Gastroesophageal sphincter (tissue), 4 donors: ENCODE data around the gene HSPBAP1. TPM values are rescaled to one million over a fixed set of nuclear protein-coding genes. Genes with fewer than 3 reads are reported as not detected.
A peak's percentile ranks its signal among the peaks of the same experiment; 100 is the strongest.

Source experiments
- ATAC-seq: fragments of 150-250 bp; one replicate; pipeline ENCODE4 v1.9.1; 2016; ENCODE audit warnings: mild to moderate bottlenecking, moderate library complexity
- H3K27ac ChIP-seq, 4 donors: fragments of 200-600 bp; sonication (generic) in 3 of 4; 1 replicate in 3 of 4; 2 replicates in 1 of 4; pipeline ENCODE4 v1.5.1; 2016 to 2019
- H3K27me3 ChIP-seq: fragments of 200-600 bp; sonication (generic); one replicate; pipeline ENCODE4 v1.5.1; 2019
- H3K36me3 ChIP-seq, 2 donors: fragments of 200-600 bp; sonication (generic); one replicate each; pipeline ENCODE4 v1.5.1; 2019; ENCODE audit warnings: control low read depth in 1 of 2
- H3K4me1 ChIP-seq, 3 donors: fragments of 200-600 bp; sonication (generic); 1 replicate in 2 of 3; 2 replicates in 1 of 3; pipeline ENCODE4 v1.5.1; 2016 to 2019; ENCODE audit warnings: control low read depth in 2 of 3
- H3K4me3 ChIP-seq, 2 donors: fragments of 200-600 bp; sonication (generic); one replicate each; pipeline ENCODE4 v1.5.1; 2019; ENCODE audit warnings: mild to moderate bottlenecking in 1 of 2, moderate library complexity in 1 of 2
- H3K9me3 ChIP-seq, 3 donors: fragments of 200-600 bp; sonication (generic); one replicate each; pipeline ENCODE4 v1.5.1; 2017 to 2019; ENCODE audit warnings: control low read depth in 2 of 3
- CTCF ChIP-seq, 4 experiments: fragments of 200-600 bp in 2 of 4; fragments of 450-650 bp in 2 of 4; sonication (generic) in 1 of 4; IDR thresholded peaks; one replicate each; pipeline ENCODE4 v1.5.1; 2017 to 2019; ENCODE audit warnings: antibody characterized with exemption in 4 of 4, mild to moderate bottlenecking in 2 of 4, moderate library complexity in 2 of 4
- EP300 ChIP-seq: sonication (generic); formaldehyde crosslinking; IDR thresholded peaks from one replicate; pipeline ENCODE4 v1.6.1; 2017; ENCODE audit warnings: antibody characterized with exemption, mild to moderate bottlenecking
- POLR2A ChIP-seq, 2 donors: fragments of 450-650 bp; IDR thresholded peaks; one replicate each; pipeline ENCODE4 v1.6.1; 2017; ENCODE audit warnings: antibody characterized with exemption in 2 of 2, mild to moderate bottlenecking in 2 of 2, moderate library complexity in 1 of 2
- POLR2AphosphoS5 ChIP-seq: sonication (generic); formaldehyde crosslinking; IDR thresholded peaks from one replicate; pipeline ENCODE4 v1.6.1; 2017; ENCODE audit warnings: antibody characterized with exemption
- WGBS, 2 donors: methylation state at CpG; one replicate each; pipeline ENCODE4 v1.1.5; 2018; ENCODE audit warnings: low coverage in 1 of 2; 5-methylcytosine and 5-hydroxymethylcytosine counted together
- total RNA-seq, 4 donors: library from RNA; depleted of rRNA; stranded (reverse); fragments of >200 nt; gene quantifications; one replicate each; pipeline ENCODE4 v1.1.0, GENCODE V29; 2016

HSPBAP1 gene
- 10 to 100 TPM in 2 of 4 donors, 1 to 10 TPM in 2; 7.0 to 18.5 (median 9.6) TPM for total RNA-seq

- ATAC-seq: peak; percentile 82
- no peaks in the 10 kb centered on the region for H3K9me3 ChIP-seq
- no peaks in the 10 kb centered on the region for H3K27me3 ChIP-seq
- peak within 1 kb of the TSS; percentile 91 to 99 (median 94) for H3K27ac ChIP-seq
- WGBS, 2 donors: 0 to 1% methylated on average over 3 to 19 of the region's 46 CpGs
- TF ChIP-seq POLR2AphosphoS5 (peak; percentile 87), EP300 (no peak), POLR2A (IDR thresholded peaks at IDR 0.05) (peak; percentile 55 to 70), CTCF (IDR thresholded peaks at IDR 0.05) (no peak)
- peak within 1 kb of the TSS; percentile 63 to 72 for H3K4me3 ChIP-seq
- no peaks in the 10 kb centered on the region for H3K36me3 ChIP-seq
- peaks cover 2 to 48% (median 5%) of the 10 kb centered on the region in 3 donors for H3K4me1 ChIP-seq
Observed at GRCh38 chr3:122793568-122794416, at the start of gene HSPBAP1. Gene HSPBAP1 (minus strand): TSS chr3:122793831. CDS start chr3:122793680, 151 bp downstream.

GRCh38 chr3:122835590-122835989, 42.0 kb upstream of the HSPBAP1 start:
- Histone ChIP-seq H3K9me3 (no peaks in the 10 kb centered on the region), H3K4me1 (no peaks in the 10 kb centered on the region), H3K27me3 (no peaks in the 10 kb centered on the region), H3K36me3 (peaks cover 0 to 28% of the 10 kb centered on the region in 2 donors), H3K27ac (no peak overlapping the region), H3K4me3 (no peak overlapping the region)
- ATAC-seq: no peak
- TF ChIP-seq CTCF (IDR thresholded peaks at IDR 0.05): no peak
- no peak for TF ChIP-seq POLR2AphosphoS5
- no peak for TF ChIP-seq POLR2A (IDR thresholded peaks at IDR 0.05)
- no peak for TF ChIP-seq EP300
- WGBS, 2 donors: 91 to 98% methylated on average over 1 to 2 of the region's 2 CpGs

- no peaks in the 10 kb centered on the region for H3K4me1 ChIP-seq
- no peak overlapping the region for H3K27ac ChIP-seq
- H3K4me3 ChIP-seq: no peak overlapping the region
- H3K27me3 ChIP-seq: no peaks in the 10 kb centered on the region
- peaks cover 0 to 47% of the 10 kb centered on the region in 2 donors for H3K36me3 ChIP-seq
- H3K9me3 ChIP-seq: no peaks in the 10 kb centered on the region
- 78 to 86% methylated on average over 2 to 4 of the region's 4 CpGs for WGBS, 2 donors
- TF ChIP-seq EP300: no peak
- no peak for ATAC-seq
Observed at GRCh38 chr3:122828281-122828680, 34.6 kb upstream of the HSPBAP1 start.

GRCh38 chr3:122826278-122826677, 32.6 kb upstream of the HSPBAP1 start:
- WGBS, 2 donors: 100% methylated on average over 1 of the region's 1 CpG
- TF ChIP-seq POLR2AphosphoS5: no peak
- TF ChIP-seq EP300: no peak
- TF ChIP-seq POLR2A (IDR thresholded peaks at IDR 0.05): no peak
- no peak for TF ChIP-seq CTCF (IDR thresholded peaks at IDR 0.05)
- H3K27ac ChIP-seq: no peak overlapping the region
- no peaks in the 10 kb centered on the region for H3K4me1 ChIP-seq
- H3K9me3 ChIP-seq: no peaks in the 10 kb centered on the region
- no peak overlapping the region for H3K4me3 ChIP-seq
- peaks cover 0 to 50% of the 10 kb centered on the region in 2 donors for H3K36me3 ChIP-seq
- ATAC-seq: no peak
- no peaks in the 10 kb centered on the region for H3K27me3 ChIP-seq

- ATAC-seq: peak; percentile 36
- peaks cover 0 to 52% of the 10 kb centered on the region in 2 donors for H3K36me3 ChIP-seq
- no peak overlapping the region for H3K4me3 ChIP-seq
- H3K9me3 ChIP-seq: no peaks in the 10 kb centered on the region
- TF ChIP-seq POLR2AphosphoS5 (no peak), POLR2A (IDR thresholded peaks at IDR 0.05) (no peak), CTCF (IDR thresholded peaks at IDR 0.05) (no peak), EP300 (no peak)
- WGBS, 2 donors: 46 to 69% methylated on average over 3 of the region's 4 CpGs
- no peak overlapping the region for H3K27ac ChIP-seq
- H3K27me3 ChIP-seq: no peaks in the 10 kb centered on the region
- no peaks in the 10 kb centered on the region for H3K4me1 ChIP-seq
Observed at GRCh38 chr3:122825460-122825859, 31.8 kb upstream of the HSPBAP1 start.
